HG03575 (cell line): ENCODE measurements around the gene PLIN4.

Experiments used
- ATAC-seq: cut with Tn5 transposase; IDR thresholded peaks from one replicate; pipeline ENCODE4 v1.9.1; 2021; ENCODE audit not compliant: unreplicated experiment, insufficient number of reproducible peaks, low FRiP score; ENCODE audit errors: extremely low read depth

The PLIN4 gene

GRCh38 chr19:4510435-4511255, 7.6 kb downstream of the PLIN4 start:
- ATAC-seq: no peak

DNA sequence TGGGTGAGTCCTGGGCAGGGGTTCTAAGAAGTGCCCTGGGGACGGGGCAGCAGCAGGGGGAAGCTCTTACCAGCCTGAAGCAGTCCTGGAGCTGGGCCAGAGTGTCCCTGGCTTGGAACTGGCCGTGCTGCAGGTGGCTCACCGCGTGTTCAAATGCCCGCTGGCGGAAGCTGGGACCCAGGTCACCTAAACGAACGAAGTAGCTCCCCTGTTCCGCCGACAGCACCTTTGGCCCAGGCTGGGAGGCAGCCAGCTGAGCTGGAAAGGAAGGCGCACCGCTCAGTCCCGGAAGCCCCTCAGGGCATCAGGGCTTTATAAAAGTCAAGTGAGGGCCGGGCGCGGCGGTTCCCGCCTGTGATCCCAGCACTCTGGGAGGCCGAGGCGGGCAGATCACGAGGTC, 9.6 kb downstream of the PLIN4 start:
- no peak for ATAC-seq

- no peak for ATAC-seq
Measured at GRCh38 chr19:4507804-4508203, 10.5 kb downstream of the PLIN4 start.

- ATAC-seq: no peak
Measured at GRCh38 chr19:4507150-4507452, 11.2 kb downstream of the PLIN4 start.

GRCh38 chr19:4506449-4507149, 11.7 kb downstream of the PLIN4 start:
- no peak for ATAC-seq

DNA sequence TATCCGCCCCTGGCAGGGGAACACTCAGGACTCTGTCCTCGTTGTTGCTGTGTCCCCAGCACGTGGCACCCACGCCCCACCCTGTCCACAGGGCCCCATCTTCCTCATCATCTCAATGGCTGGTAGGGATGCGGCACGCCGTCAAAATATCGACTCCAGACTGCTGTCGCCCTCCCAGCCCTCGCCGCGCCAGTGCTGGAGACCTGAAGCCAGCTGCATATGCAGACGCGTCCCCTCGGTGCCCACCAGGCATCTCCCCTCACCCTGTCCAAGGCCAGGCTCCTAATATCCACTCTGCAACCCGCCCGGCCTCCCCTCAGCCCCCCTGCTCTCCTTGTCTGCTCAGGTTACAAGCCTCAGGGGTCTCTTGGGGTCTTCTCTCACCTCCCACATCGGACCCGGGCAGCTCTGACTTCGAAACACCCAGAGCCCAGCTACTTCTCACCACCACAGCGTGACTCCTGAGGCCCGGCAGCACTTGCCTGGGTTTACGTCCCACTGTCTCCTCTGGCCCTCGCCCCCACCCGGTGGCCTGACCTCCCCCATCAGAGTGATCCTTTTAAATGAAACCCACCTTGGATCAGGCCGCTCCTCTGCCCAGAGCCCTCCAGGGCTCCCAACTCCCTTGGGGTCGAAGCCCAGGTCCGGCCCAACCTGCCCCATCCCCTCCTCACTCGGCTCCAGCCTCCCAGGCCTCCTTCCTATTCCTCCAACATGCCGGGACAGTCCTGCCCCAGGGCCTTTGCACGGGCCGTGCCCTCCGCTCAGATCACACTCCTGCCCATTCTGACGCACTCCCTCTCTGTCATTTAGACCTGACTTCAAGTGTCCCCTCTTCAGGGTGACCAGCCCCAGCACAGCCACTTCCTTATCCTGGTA, 12.5 kb downstream of the PLIN4 start:
- no peak for ATAC-seq

DNA sequence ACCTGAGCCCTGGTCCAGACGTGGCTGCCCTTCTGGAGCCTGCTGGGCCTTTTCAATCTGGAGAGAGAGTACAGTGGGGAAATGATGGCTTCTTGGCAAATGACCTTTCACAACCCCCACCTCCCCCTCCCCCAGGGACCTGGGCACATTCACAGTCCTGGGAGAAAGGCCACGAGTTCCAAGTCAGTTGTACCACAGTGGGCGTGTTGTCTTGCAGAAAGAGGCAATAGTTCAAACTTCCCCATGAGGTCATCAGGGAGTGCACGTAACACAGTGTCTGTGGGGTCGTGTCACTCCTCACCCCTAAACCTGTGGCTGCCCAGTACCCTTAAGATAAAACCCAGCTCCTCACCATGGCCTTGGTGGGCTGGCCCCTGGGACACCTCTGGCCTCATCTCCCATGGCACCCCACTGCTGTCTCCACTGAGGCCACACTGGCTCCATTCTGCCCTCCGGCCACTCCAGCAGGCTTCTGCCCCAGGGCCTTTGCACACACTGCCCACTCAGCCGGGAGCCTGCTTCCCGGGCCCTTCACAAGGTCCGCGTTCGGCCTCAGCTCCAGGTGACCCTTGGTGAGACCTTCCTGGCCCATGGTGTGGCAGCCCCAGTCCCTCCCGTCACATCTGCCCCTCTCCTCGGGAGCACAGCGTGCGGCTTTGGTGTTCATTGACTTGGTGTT, 13.3 kb downstream of the PLIN4 start:
- ATAC-seq: no peak

GRCh38 chr19:4504297-4504701, 14.0 kb downstream of the PLIN4 start:
- ATAC-seq: no peak

- no peak for ATAC-seq
Measured at GRCh38 chr19:4503825-4504170, 14.5 kb downstream of the PLIN4 start.

DNA sequence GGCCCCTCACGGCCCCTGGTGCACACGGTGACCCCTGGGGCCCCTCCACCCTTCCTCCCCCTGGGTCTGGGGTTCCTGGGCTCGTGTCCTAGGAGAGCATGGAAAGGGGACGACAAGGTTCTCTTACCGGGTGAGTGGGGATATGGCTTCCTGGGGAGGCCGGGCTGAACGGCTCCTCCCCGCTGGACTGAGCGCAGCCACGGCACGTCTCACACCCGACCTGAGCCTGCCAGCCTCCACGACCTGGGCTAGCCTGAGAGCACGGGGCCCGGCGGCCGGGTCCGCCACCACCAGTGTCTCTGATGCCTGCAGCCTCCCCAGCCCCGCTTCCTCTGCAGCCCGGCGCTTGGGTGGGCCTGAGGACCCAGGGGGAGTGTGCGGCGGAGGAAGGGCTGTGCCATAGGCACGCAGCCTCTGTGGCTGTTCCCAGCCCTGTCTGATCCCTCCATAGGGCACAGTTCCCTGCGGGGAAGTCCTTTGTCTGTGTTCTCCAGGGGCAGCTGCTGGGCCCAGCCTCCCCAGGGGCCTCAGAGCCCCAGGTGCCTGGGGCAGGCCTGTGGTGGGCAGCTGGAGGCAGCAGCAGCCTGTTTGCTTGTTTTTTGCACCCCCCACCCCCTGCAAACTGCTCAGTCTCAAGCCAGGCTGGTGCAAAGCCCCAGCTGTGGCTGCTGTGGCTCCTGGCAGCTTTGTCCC, 15.0 kb downstream of the PLIN4 start:
- no peak for ATAC-seq

GRCh38 chr19:4502282-4503131, 15.8 kb downstream of the PLIN4 start:
- no peak for ATAC-seq

GRCh38 chr19:4501691-4502090, 16.6 kb downstream of the PLIN4 start:
- ATAC-seq: no peak

- no peak for ATAC-seq
Measured at GRCh38 chr19:4500841-4501591, 17.3 kb downstream of the PLIN4 start.

DNA sequence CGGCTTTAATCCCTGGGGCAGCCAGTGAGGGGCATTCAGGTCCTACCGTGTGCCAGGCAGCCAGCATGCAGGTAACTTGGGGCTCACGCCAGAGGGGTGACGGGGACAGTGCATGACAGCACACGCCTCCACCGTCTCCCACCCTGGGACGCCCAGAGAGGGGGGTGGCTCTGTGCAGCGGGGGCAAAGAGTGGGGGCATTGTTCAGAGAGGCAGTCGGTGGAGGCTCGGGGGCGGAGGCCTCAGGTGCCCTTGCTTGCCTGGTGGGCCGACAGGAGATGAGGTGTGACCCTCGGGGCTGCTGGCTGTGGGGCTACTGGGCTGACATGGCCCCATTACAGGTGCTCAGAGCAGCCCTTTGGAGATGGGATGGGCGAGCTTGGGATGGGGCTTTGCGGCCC, 18.4 kb downstream of the PLIN4 start:
- no peak for ATAC-seq

GRCh38 chr19:4499318-4499717, 19.0 kb downstream of the PLIN4 start:
- no peak for ATAC-seq

DNA sequence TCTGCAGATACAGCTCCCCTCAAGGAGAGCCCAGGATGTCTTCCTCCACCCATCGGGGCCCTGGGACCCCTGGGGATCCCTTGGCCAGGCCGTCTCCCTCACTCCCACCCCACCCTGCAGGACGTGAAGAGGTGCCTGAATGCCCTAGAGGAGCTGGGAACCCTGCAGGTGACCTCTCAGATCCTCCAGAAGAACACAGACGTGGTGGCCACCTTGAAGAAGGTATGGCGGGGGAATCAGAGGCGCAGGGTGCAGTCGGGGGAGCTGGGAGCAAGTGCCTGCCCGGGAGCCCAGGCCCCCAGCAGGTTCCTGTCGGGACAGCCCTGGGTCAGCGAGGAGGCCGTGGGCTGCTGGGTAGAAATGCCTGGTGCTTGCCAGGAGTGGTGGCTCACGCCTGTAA, 19.6 kb downstream of the PLIN4 start:
- ATAC-seq: no peak

- ATAC-seq: no peak
Measured at GRCh38 chr19:4497770-4498389, 20.4 kb downstream of the PLIN4 start.
